ENCODE data around the gene PDCD1.

The PDCD1 gene

GRCh38 chr2:241852981-241853631, 5.6 kb downstream of the PDCD1 start:
- CTCF ChIA-PET, result interaction anchor here (1.9 kb wide), 1 partner anchor 25 kb away, joined by 4 read pairs; no protein-coding TSS in a partner anchor
- POLR2A ChIA-PET, result no interaction called here

GRCh38 chr2:241852116-241852980, 6.3 kb downstream of the PDCD1 start:
- POLR2A ChIA-PET, result no interaction called here
- TF ChIP-seq CTCF (IDR thresholded peaks at IDR 0.05; ENCODE audit: control extremely low read depth, extremely low read depth, low read depth, missing control alignments), result no peak
- CTCF ChIA-PET, result no interaction called here
- DNase-seq (ENCODE audit: extremely low spot score), result no peak

More at GRCh38 chr2:241852981-241853631, 5.6 kb downstream of the PDCD1 start:
- TF ChIP-seq CTCF (IDR thresholded peaks at IDR 0.05; ENCODE audit: control extremely low read depth, extremely low read depth, low read depth, missing control alignments), result no peak
- peak; percentile 13 for DNase-seq (ENCODE audit: extremely low spot score)

GRCh38 chr2:241851325-241852115, 7.2 kb downstream of the PDCD1 start:
- no peak for TF ChIP-seq CTCF (IDR thresholded peaks at IDR 0.05; ENCODE audit: control extremely low read depth, extremely low read depth, low read depth, missing control alignments)
- POLR2A ChIA-PET, result no interaction called here
- CTCF ChIA-PET, result no interaction called here
- peak; percentile 15 for DNase-seq (ENCODE audit: extremely low spot score)

GRCh38 chr2:241850544-241851324, 8.0 kb downstream of the PDCD1 start:
- TF ChIP-seq CTCF (IDR thresholded peaks at IDR 0.05; ENCODE audit: control extremely low read depth, extremely low read depth, low read depth, missing control alignments), result no peak
- peak; percentile 15 for DNase-seq (ENCODE audit: extremely low spot score)
- ChIA-PET POLR2A (no interaction called here), CTCF (interaction anchor here (0.9 to 1.2 kb wide), 2 partner anchors 25 to 28 kb away, joined by 3 to 4 read pairs; no protein-coding TSS in a partner anchor)

GRCh38 chr2:241849616-241850543, 8.8 kb downstream of the PDCD1 start:
- DNase-seq (ENCODE audit: extremely low spot score), result peak; percentile 18
- CTCF ChIA-PET, result interaction anchor here (0.9 to 1.2 kb wide), 2 partner anchors 25 to 29 kb away, joined by 3 to 4 read pairs; no protein-coding TSS in a partner anchor
- TF ChIP-seq CTCF (IDR thresholded peaks at IDR 0.05; ENCODE audit: control extremely low read depth, extremely low read depth, low read depth, missing control alignments), result no peak
- POLR2A ChIA-PET, result no interaction called here

Data from GM10248 (cell line).